ENCODE data around the gene NUBP2. TPM values are rescaled to one million over a fixed set of nuclear protein-coding genes. Genes with fewer than 3 reads are reported as not detected.

The NUBP2 gene
- total and polyA plus RNA-seq, 2 experiments from 2014 or later, result 79.4 to 175 TPM

DNA sequence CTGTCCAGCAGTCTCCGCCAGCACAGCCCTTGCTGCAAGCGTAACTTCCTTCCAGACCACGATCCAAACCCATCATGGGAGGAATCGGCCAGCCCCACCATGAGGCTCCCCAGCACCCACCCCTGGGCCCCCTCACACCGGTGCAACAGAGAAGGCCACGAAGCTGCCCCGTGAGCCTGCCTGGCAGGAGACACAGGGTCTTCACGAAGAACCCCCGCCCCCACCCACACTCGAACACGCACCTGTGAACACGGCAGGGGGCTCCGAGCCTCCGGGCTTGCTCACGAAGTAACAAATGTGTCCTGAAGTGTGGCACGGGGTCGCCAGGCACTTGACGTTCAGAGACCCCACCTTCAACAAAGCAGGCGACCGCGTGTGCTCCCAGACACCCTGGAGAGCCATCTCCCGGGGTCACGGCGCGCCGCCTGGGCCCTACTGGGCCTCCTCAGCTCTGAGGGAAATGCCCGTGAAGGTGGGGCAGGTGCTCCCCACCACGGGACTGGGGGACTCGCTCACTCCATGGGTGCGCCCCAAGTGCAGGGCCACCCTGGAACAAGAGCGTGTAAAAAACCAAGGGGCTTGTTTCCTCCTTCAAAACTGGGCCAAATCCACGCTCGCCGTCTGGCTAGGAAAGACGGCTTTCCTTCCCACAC, 36.2 kb downstream of the NUBP2 start:
- no peaks in the 10 kb centered on the region for H3K4me1 Mint-ChIP-seq
- no peaks in the 10 kb centered on the region for H3F3A ChIP-seq (replicated peaks; ENCODE audit: low read depth)
- no peaks in the 10 kb centered on the region for H3K4me1 ChIP-seq (ENCODE audit: insufficient read depth)
- no peak overlapping the region for H3K27ac ChIP-seq (ENCODE audit: low read depth)
- H3K9me2 ChIP-seq (ENCODE audit: insufficient read depth), result no peaks in the 10 kb centered on the region
- no peak overlapping the region for H3K4me3 Mint-ChIP-seq
- no peak overlapping the region for H3K4me3 ChIP-seq
- DNase-seq (ENCODE audit: low spot score) (no peak), ATAC-seq (no peak)
- no peak overlapping the region for H3K27ac Mint-ChIP-seq
- no peaks in the 10 kb centered on the region for H3K79me2 ChIP-seq (replicated peaks; ENCODE audit: insufficient read depth)
- no peaks in the 10 kb centered on the region for H3K27me3 ChIP-seq (ENCODE audit: insufficient read depth)
- no peaks in the 10 kb centered on the region for H3K36me3 ChIP-seq (ENCODE audit: insufficient read depth)
- no peaks in the 10 kb centered on the region for H3K9me3 Mint-ChIP-seq
- peaks cover 6% of the 10 kb centered on the region; the same call in 2 of the 3 replicates for H3K36me3 Mint-ChIP-seq (ENCODE audit: low read depth)
- H2AFZ ChIP-seq, result no peak overlapping the region
- no peak overlapping the region for H3K4me2 ChIP-seq
- H4K20me1 ChIP-seq (replicated peaks; ENCODE audit: insufficient read depth), result no peaks in the 10 kb centered on the region; the same call in 1 of the 2 replicates
- TF ChIP-seq POLR2AphosphoS5 (IDR thresholded peaks at IDR 0.05; ENCODE audit: low read depth) (no peak), EZH2 (IDR thresholded peaks at IDR 0.05; ENCODE audit: low read depth, unreplicated experiment) (no peak)
- TF ChIP-seq, protein P1, sequence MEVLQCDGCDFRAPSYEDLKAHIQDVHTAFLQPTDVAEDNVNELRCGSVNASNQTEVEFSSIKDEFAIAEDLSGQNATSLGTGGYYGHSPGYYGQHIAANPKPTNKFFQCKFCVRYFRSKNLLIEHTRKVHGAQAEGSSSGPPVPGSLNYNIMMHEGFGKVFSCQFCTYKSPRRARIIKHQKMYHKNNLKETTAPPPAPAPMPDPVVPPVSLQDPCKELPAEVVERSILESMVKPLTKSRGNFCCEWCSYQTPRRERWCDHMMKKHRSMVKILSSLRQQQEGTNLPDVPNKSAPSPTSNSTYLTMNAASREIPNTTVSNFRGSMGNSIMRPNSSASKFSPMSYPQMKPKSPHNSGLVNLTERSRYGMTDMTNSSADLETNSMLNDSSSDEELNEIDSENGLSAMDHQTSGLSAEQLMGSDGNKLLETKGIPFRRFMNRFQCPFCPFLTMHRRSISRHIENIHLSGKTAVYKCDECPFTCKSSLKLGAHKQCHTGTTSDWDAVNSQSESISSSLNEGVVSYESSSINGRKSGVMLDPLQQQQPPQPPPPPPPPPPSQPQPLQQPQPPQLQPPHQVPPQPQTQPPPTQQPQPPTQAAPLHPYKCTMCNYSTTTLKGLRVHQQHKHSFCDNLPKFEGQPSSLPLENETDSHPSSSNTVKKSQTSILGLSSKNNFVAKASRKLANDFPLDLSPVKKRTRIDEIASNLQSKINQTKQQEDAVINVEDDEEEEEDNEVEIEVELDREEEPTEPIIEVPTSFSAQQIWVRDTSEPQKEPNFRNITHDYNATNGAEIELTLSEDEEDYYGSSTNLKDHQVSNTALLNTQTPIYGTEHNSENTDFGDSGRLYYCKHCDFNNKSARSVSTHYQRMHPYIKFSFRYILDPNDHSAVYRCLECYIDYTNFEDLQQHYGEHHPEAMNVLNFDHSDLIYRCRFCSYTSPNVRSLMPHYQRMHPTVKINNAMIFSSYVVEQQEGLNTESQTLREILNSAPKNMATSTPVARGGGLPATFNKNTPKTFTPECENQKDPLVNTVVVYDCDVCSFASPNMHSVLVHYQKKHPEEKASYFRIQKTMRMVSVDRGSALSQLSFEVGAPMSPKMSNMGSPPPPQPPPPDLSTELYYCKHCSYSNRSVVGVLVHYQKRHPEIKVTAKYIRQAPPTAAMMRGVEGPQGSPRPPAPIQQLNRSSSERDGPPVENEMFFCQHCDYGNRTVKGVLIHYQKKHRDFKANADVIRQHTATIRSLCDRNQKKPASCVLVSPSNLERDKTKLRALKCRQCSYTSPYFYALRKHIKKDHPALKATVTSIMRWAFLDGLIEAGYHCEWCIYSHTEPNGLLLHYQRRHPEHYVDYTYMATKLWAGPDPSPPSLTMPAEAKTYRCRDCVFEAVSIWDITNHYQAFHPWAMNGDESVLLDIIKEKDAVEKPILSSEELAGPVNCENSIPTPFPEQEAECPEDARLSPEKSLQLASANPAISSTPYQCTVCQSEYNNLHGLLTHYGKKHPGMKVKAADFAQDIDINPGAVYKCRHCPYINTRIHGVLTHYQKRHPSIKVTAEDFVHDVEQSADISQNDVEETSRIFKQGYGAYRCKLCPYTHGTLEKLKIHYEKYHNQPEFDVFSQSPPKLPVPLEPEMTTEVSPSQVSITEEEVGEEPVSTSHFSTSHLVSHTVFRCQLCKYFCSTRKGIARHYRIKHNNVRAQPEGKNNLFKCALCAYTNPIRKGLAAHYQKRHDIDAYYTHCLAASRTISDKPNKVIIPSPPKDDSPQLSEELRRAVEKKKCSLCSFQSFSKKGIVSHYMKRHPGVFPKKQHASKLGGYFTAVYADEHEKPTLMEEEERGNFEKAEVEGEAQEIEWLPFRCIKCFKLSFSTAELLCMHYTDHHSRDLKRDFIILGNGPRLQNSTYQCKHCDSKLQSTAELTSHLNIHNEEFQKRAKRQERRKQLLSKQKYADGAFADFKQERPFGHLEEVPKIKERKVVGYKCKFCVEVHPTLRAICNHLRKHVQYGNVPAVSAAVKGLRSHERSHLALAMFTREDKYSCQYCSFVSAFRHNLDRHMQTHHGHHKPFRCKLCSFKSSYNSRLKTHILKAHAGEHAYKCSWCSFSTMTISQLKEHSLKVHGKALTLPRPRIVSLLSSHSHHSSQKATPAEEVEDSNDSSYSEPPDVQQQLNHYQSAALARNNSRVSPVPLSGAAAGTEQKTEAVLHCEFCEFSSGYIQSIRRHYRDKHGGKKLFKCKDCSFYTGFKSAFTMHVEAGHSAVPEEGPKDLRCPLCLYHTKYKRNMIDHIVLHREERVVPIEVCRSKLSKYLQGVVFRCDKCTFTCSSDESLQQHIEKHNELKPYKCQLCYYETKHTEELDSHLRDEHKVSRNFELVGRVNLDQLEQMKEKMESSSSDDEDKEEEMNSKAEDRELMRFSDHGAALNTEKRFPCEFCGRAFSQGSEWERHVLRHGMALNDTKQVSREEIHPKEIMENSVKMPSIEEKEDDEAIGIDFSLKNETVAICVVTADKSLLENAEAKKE (CRISPR knock-in tag; IDR thresholded peaks at IDR 0.05), result no peak
- TF ChIP-seq, protein P2, sequence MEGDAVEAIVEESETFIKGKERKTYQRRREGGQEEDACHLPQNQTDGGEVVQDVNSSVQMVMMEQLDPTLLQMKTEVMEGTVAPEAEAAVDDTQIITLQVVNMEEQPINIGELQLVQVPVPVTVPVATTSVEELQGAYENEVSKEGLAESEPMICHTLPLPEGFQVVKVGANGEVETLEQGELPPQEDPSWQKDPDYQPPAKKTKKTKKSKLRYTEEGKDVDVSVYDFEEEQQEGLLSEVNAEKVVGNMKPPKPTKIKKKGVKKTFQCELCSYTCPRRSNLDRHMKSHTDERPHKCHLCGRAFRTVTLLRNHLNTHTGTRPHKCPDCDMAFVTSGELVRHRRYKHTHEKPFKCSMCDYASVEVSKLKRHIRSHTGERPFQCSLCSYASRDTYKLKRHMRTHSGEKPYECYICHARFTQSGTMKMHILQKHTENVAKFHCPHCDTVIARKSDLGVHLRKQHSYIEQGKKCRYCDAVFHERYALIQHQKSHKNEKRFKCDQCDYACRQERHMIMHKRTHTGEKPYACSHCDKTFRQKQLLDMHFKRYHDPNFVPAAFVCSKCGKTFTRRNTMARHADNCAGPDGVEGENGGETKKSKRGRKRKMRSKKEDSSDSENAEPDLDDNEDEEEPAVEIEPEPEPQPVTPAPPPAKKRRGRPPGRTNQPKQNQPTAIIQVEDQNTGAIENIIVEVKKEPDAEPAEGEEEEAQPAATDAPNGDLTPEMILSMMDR (conservative IDR thresholded peaks at IDR 0.05; ENCODE audit: low read depth in 2 of 2), result no peak
- no peaks in the 10 kb centered on the region for H3K27me3 Mint-ChIP-seq (ENCODE audit: insufficient read depth, low read depth, poor library complexity)
